Left lung (tissue), 10 donors: ENCODE data around the gene KSR2. TPM values are rescaled to one million over a fixed set of nuclear protein-coding genes. Genes with fewer than 3 reads are reported as not detected.
"Not testable (repeated sequence)": the region's sequence is repeated elsewhere in the genome, so short reads cannot be mapped to it uniquely, and the experiment has no call there.

Source experiments
- ATAC-seq: fragments of 200-7000 bp; cut with Tn5 transposase; one replicate; pipeline ENCODE4 v1.9.1; 2020; ENCODE audit warnings: moderate library complexity
- DNase-seq, 4 donors: peaks; one replicate each; pipeline ENCODE4 v3.0.0-alpha.2; 2013 to 2020
- H3K27ac ChIP-seq, 2 donors: fragments of 200-600 bp; sonication (generic) in 1 of 2; one replicate each; pipeline versions ENCODE4 v1.5.0 to v1.8.0; 2020 to 2021
- H3K27me3 ChIP-seq, 2 donors: fragments of 200-600 bp; sonication (generic) in 1 of 2; one replicate each; pipeline versions ENCODE4 v1.5.0 to v1.8.0; 2020 to 2021
- H3K36me3 ChIP-seq, 2 donors: fragments of 200-600 bp; sonication (generic) in 1 of 2; one replicate each; pipeline versions ENCODE4 v1.5.0 to v1.8.0; 2020 to 2021
- H3K4me1 ChIP-seq, 2 donors: fragments of 200-600 bp; one replicate each; pipeline ENCODE4 v1.8.0; 2021
- H3K4me3 ChIP-seq, 2 donors: fragments of 200-600 bp; sonication (generic) in 1 of 2; one replicate each; pipeline versions ENCODE4 v1.5.0 to v1.8.0; 2020 to 2021; ENCODE audit warnings: mild to moderate bottlenecking in 1 of 2
- H3K9me3 ChIP-seq, 2 donors: fragments of 200-600 bp; sonication (generic) in 1 of 2; one replicate each; pipeline versions ENCODE4 v1.5.0 to v1.8.0; 2020 to 2021
- CTCF ChIP-seq, 2 donors: fragments of 200-600 bp; sonication (generic) in 1 of 2; IDR thresholded peaks; one replicate each; pipeline versions ENCODE4 v1.5.0 to v1.8.0; 2021; ENCODE audit warnings: antibody characterized with exemption in 2 of 2
- intact Hi-C, 2 donors: fragments of 100-400 bp; cut with DNase I; formaldehyde crosslinking; loops; one replicate each; pipeline versions ENCODE4 v1.11.2 to v1.14.2; 2022
- polyA plus RNA-seq, 6 donors: library from polyadenylated mRNA; unstranded; fragments of 120-200 nt; gene quantifications; one replicate each; pipeline ENCODE4 v1.2.1, GENCODE V29; 2013; ENCODE audit not compliant: insufficient read length in 6 of 6
- total RNA-seq, 2 donors: library from RNA; stranded (reverse); fragmentation: NEBNext Ultra II Directional; extraction: Animal tissue kit (Norgen Biotek cat#: 25700); gene quantifications; one replicate each; pipeline ENCODE4 v1.2.1, GENCODE V29; 2021
- donor health status: DM: no; HTN: yes; CAD: no.
- donor health status: DM: no; HTN: no; CAD: no.

The KSR2 gene
- total and polyA plus RNA-seq, 8 donors: 0.28 to 1.4 (median 0.41) TPM

GRCh38 chr12:117629454-117629853 is 339.3 kb downstream of the KSR2 start:
- intact Hi-C loops: no loop called here
- Histone ChIP-seq H3K4me1 (no peaks in the 10 kb centered on the region), H3K4me3 (no peak overlapping the region), H3K36me3 (no peaks in the 10 kb centered on the region), H3K27ac (no peak overlapping the region), H3K9me3 (no peaks in the 10 kb centered on the region), H3K27me3 (peaks cover 0 to 8% of the 10 kb centered on the region in 2 donors)
- no peak for ATAC-seq
- no peak for DNase-seq
- TF ChIP-seq CTCF (IDR thresholded peaks at IDR 0.05): no peak

- H3K4me1 ChIP-seq, H3K27ac ChIP-seq, H3K4me3 ChIP-seq, H3K36me3 ChIP-seq, DNase-seq, intact Hi-C loops, ATAC-seq, H3K9me3 ChIP-seq, H3K27me3 ChIP-seq: not testable (repeated sequence)
Measured at GRCh38 chr12:117628711-117629110, 340.1 kb downstream of the KSR2 start.

- H3K27ac ChIP-seq: no peak overlapping the region
- no peaks in the 10 kb centered on the region for H3K36me3 ChIP-seq
- H3K4me3 ChIP-seq: no peak overlapping the region
- no peak for TF ChIP-seq CTCF (IDR thresholded peaks at IDR 0.05)
- H3K4me1 ChIP-seq: no peaks in the 10 kb centered on the region
- H3K9me3 ChIP-seq: peaks cover 0 to 3% of the 10 kb centered on the region in 2 donors
- no peaks in the 10 kb centered on the region for H3K27me3 ChIP-seq
- ATAC-seq: no peak
- intact Hi-C loops: no loop called here
- no peak for DNase-seq
Measured at GRCh38 chr12:117622741-117623140, 346.0 kb downstream of the KSR2 start.

- H3K4me1 ChIP-seq: no peaks in the 10 kb centered on the region
- H3K27ac ChIP-seq: no peak overlapping the region
- H3K9me3 ChIP-seq: peaks cover 0 to 3% of the 10 kb centered on the region in 2 donors
- ATAC-seq: no peak
- no peaks in the 10 kb centered on the region for H3K36me3 ChIP-seq
- H3K4me3 ChIP-seq: no peak overlapping the region
- H3K27me3 ChIP-seq: no peaks in the 10 kb centered on the region
- TF ChIP-seq CTCF (IDR thresholded peaks at IDR 0.05): no peak
- no peak for DNase-seq
- intact Hi-C loops: no loop called here
Measured at GRCh38 chr12:117622087-117622486, 346.7 kb downstream of the KSR2 start.

GRCh38 chr12:117607778-117608177 is 361.0 kb downstream of the KSR2 start:
- Histone ChIP-seq H3K36me3 (no peaks in the 10 kb centered on the region), H3K9me3 (no peaks in the 10 kb centered on the region), H3K4me3 (no peak overlapping the region), H3K27me3 (no peaks in the 10 kb centered on the region), H3K4me1 (no peaks in the 10 kb centered on the region), H3K27ac (no peak overlapping the region)
- ATAC-seq (no peak), DNase-seq (no peak)
- no peak for TF ChIP-seq CTCF (IDR thresholded peaks at IDR 0.05)
- intact Hi-C loops: no loop called here

GRCh38 chr12:117606945-117607344 is 361.8 kb downstream of the KSR2 start:
- ATAC-seq (no peak), DNase-seq (no peak)
- H3K9me3 ChIP-seq: no peaks in the 10 kb centered on the region
- H3K4me1 ChIP-seq: no peaks in the 10 kb centered on the region
- intact Hi-C loops: no loop called here
- H3K27ac ChIP-seq: no peak overlapping the region
- no peak for TF ChIP-seq CTCF (IDR thresholded peaks at IDR 0.05)
- no peaks in the 10 kb centered on the region for H3K27me3 ChIP-seq
- no peak overlapping the region for H3K4me3 ChIP-seq
- H3K36me3 ChIP-seq: no peaks in the 10 kb centered on the region
